Neural cell (in vitro differentiated cells): ENCODE data around the gene RABL3. TPM values are rescaled to one million over a fixed set of nuclear protein-coding genes. Genes with fewer than 3 reads are reported as not detected.

Experiments
- H2AFZ ChIP-seq: fragments of 200-600, 300-800 bp; sonication (generic), shearing (Covaris generic); 2 replicates; pipeline ENCODE4 v1.6.0; 2014; ENCODE audit warnings: low read depth, mild to moderate bottlenecking, antibody characterized with exemption, low read length, moderate library complexity
- H3F3A ChIP-seq: fragments of 200-600 bp; shearing (Covaris generic); 2 replicates; pipeline ENCODE4 v1.6.1; 2016; ENCODE audit warnings: mild to moderate bottlenecking, moderate library complexity, mixed read lengths, antibody characterized with exemption, low read length; ENCODE audit not compliant: insufficient read depth, poor library complexity, severe bottlenecking
- H3K27ac ChIP-seq: fragments of 200-600, 300-800 bp; sonication (generic), shearing (Covaris generic); 2 replicates; pipeline ENCODE4 v1.5.1; 2014; ENCODE audit warnings: mild to moderate bottlenecking, low read length, moderate library complexity
- H3K27me3 ChIP-seq: fragments of 300-800, 200-600 bp; sonication (generic), shearing (Covaris generic); 2 replicates; pipeline ENCODE4 v1.6.0; 2014; ENCODE audit warnings: mild to moderate bottlenecking, low read depth, low read length, moderate library complexity; ENCODE audit not compliant: insufficient read depth
- H3K36me3 ChIP-seq: fragments of 300-800, 200-600 bp; sonication (generic), shearing (Covaris generic); 2 replicates; pipeline ENCODE4 v1.5.1; 2014; ENCODE audit warnings: mild to moderate bottlenecking, antibody characterized with exemption, low read length, moderate library complexity; ENCODE audit not compliant: insufficient read depth
- H3K4me2 ChIP-seq: fragments of 300-800, 200-600 bp; sonication (generic), shearing (Covaris generic); 2 replicates; pipeline ENCODE4 v1.6.0; 2014; ENCODE audit warnings: mild to moderate bottlenecking, low read length
- H3K4me3 ChIP-seq: fragments of 300-800, 200-600 bp; sonication (generic), shearing (Covaris generic); 2 replicates; pipeline ENCODE4 v1.5.1; 2014; ENCODE audit warnings: mild to moderate bottlenecking, low read length, moderate library complexity
- H3K79me2 ChIP-seq: fragments of 200-600 bp; shearing (Covaris generic); replicated peaks from 2 replicates; pipeline ENCODE4 v1.6.0; 2014; ENCODE audit warnings: mild to moderate bottlenecking, low read length, moderate library complexity; ENCODE audit not compliant: insufficient read depth
- H3K9ac ChIP-seq: fragments of 300-800, 200-600 bp; sonication (generic), shearing (Covaris generic); 2 replicates; pipeline ENCODE4 v1.6.1; 2016; ENCODE audit warnings: mild to moderate bottlenecking, low read length, mixed read lengths
- H3K9me2 ChIP-seq: fragments of 200-600 bp; shearing (Covaris generic); 2 replicates; pipeline ENCODE4 v1.6.1; 2016; ENCODE audit warnings: mild to moderate bottlenecking, low read length, mixed read lengths; ENCODE audit not compliant: insufficient read depth
- H3K9me3 ChIP-seq: fragments of 200-600, 300-800 bp; sonication (generic), shearing (Covaris generic); 2 replicates; pipeline ENCODE4 v1.6.1; 2016; ENCODE audit warnings: mild to moderate bottlenecking, mixed run types, low read length, moderate library complexity, mixed read lengths
- H4K20me1 ChIP-seq: fragments of 200-600 bp; shearing (Covaris generic); 2 replicates; pipeline ENCODE4 v1.6.1; 2016; ENCODE audit warnings: mild to moderate bottlenecking, mixed run types; ENCODE audit not compliant: insufficient read depth
- CTCF ChIP-seq: fragments of 450-650 bp; IDR thresholded peaks from 2 replicates; pipeline ENCODE4 v1.5.1; 2014; ENCODE audit warnings: antibody characterized with exemption, mild to moderate bottlenecking, moderate library complexity; ENCODE audit not compliant: poor library complexity, severe bottlenecking
- EP300 ChIP-seq: fragments of 450-650 bp; conservative IDR thresholded peaks from 2 replicates; pipeline ENCODE4 v1.6.1; 2014; ENCODE audit warnings: antibody characterized with exemption, mild to moderate bottlenecking, moderate library complexity; ENCODE audit not compliant: poor library complexity, severe bottlenecking
- EZH2 ChIP-seq: fragments of 200-600, 300-800 bp; shearing (Covaris generic), sonication (generic); IDR thresholded peaks from 2 replicates; pipeline ENCODE4 v1.6.1; 2014; ENCODE audit warnings: antibody characterized with exemption, low read length, borderline replicate concordance, mild to moderate bottlenecking; ENCODE audit not compliant: insufficient read depth, poor library complexity, severe bottlenecking
- MXI1 ChIP-seq: fragments of 450-650 bp; conservative IDR thresholded peaks from 2 replicates; pipeline ENCODE4 v1.6.1; 2014; ENCODE audit warnings: antibody characterized with exemption, mild to moderate bottlenecking; ENCODE audit not compliant: poor library complexity, severe bottlenecking
- POLR2AphosphoS5 ChIP-seq: IDR thresholded peaks from 2 replicates; pipeline ENCODE4 v1.6.1; 2012
- RAD21 ChIP-seq: fragments of 450-650 bp; conservative IDR thresholded peaks from 2 replicates; pipeline ENCODE4 v1.6.1; 2014; ENCODE audit warnings: antibody characterized with exemption, mild to moderate bottlenecking, moderate library complexity
- SMC3 ChIP-seq: fragments of 450-650 bp; conservative IDR thresholded peaks from 2 replicates; pipeline ENCODE4 v1.6.1; 2014; ENCODE audit warnings: antibody characterized with exemption, mild to moderate bottlenecking, moderate library complexity; ENCODE audit not compliant: poor library complexity
- TAF1 ChIP-seq: IDR thresholded peaks from 2 replicates; pipeline ENCODE4 v1.6.1; 2012; ENCODE audit warnings: low read depth
- polyA plus RNA-seq: library from polyadenylated mRNA; depleted of rRNA; stranded (reverse); fragments of >200 nt; gene quantifications from 2 replicates; pipeline ENCODE4 v1.2.3, GENCODE V29; 2014
- TF ChIP-seq, protein P1 (sequence below): IDR thresholded peaks from 2 replicates; pipeline ENCODE4 v1.6.1; 2012; ENCODE audit warnings: borderline replicate concordance

RABL3 gene
- polyA plus RNA-seq, 1 donor from 2014 or later = 14.7 TPM

GRCh38 chr3:120673116-120673515 lies 69.2 kb downstream of the RABL3 start:
- Histone ChIP-seq H3K27me3 (no peaks in the 10 kb centered on the region), H3K27ac (no peak overlapping the region), H3K36me3 (no peaks in the 10 kb centered on the region), H3K4me3 (no peak overlapping the region), H3K9me2 (no peaks in the 10 kb centered on the region), H4K20me1 (no peaks in the 10 kb centered on the region), H3K4me2 (no peak overlapping the region), H3K9ac (no peak overlapping the region), H2AFZ (no peak overlapping the region), H3F3A (no peaks in the 10 kb centered on the region), H3K9me3 (no peaks in the 10 kb centered on the region), H3K79me2 (no peaks in the 10 kb centered on the region)
- TF ChIP-seq EZH2 (no peak), TAF1 (no peak), EP300 (no peak), POLR2AphosphoS5 (no peak), MXI1 (no peak), RAD21 (no peak)

- Histone ChIP-seq H3K27me3 (no peaks in the 10 kb centered on the region), H3K4me3 (no peak overlapping the region), H3K9ac (no peak overlapping the region), H3K9me2 (no peaks in the 10 kb centered on the region), H3K9me3 (no peaks in the 10 kb centered on the region), H3K79me2 (no peaks in the 10 kb centered on the region), H3K36me3 (no peaks in the 10 kb centered on the region), H3K27ac (no peak overlapping the region), H3F3A (no peaks in the 10 kb centered on the region), H3K4me2 (no peak overlapping the region), H2AFZ (no peak overlapping the region), H4K20me1 (no peaks in the 10 kb centered on the region)
- TF ChIP-seq TAF1 (no peak), CTCF (no peak), EP300 (no peak), EZH2 (no peak), POLR2AphosphoS5 (no peak), MXI1 (no peak), SMC3 (no peak), RAD21 (no peak)
- TF ChIP-seq, protein P1, sequence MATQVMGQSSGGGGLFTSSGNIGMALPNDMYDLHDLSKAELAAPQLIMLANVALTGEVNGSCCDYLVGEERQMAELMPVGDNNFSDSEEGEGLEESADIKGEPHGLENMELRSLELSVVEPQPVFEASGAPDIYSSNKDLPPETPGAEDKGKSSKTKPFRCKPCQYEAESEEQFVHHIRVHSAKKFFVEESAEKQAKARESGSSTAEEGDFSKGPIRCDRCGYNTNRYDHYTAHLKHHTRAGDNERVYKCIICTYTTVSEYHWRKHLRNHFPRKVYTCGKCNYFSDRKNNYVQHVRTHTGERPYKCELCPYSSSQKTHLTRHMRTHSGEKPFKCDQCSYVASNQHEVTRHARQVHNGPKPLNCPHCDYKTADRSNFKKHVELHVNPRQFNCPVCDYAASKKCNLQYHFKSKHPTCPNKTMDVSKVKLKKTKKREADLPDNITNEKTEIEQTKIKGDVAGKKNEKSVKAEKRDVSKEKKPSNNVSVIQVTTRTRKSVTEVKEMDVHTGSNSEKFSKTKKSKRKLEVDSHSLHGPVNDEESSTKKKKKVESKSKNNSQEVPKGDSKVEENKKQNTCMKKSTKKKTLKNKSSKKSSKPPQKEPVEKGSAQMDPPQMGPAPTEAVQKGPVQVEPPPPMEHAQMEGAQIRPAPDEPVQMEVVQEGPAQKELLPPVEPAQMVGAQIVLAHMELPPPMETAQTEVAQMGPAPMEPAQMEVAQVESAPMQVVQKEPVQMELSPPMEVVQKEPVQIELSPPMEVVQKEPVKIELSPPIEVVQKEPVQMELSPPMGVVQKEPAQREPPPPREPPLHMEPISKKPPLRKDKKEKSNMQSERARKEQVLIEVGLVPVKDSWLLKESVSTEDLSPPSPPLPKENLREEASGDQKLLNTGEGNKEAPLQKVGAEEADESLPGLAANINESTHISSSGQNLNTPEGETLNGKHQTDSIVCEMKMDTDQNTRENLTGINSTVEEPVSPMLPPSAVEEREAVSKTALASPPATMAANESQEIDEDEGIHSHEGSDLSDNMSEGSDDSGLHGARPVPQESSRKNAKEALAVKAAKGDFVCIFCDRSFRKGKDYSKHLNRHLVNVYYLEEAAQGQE = no peak
Observed at GRCh38 chr3:120670576-120670975, 71.7 kb downstream of the RABL3 start.

GRCh38 chr3:120664926-120665325 lies 77.4 kb downstream of the RABL3 start:
- no peaks in the 10 kb centered on the region for H3K9me3 ChIP-seq
- H3K9ac ChIP-seq = no peak overlapping the region
- no peaks in the 10 kb centered on the region for H3K9me2 ChIP-seq
- H3K27ac ChIP-seq = no peak overlapping the region
- H3F3A ChIP-seq = no peaks in the 10 kb centered on the region
- TF ChIP-seq, protein P1 = no peak
- TF ChIP-seq POLR2AphosphoS5 (no peak), CTCF (no peak), EZH2 (no peak), SMC3 (no peak), EP300 (no peak), MXI1 (no peak), RAD21 (no peak), TAF1 (no peak)
- H3K4me2 ChIP-seq = no peak overlapping the region
- H3K36me3 ChIP-seq = no peaks in the 10 kb centered on the region
- no peaks in the 10 kb centered on the region for H3K27me3 ChIP-seq
- no peak overlapping the region for H2AFZ ChIP-seq
- no peaks in the 10 kb centered on the region for H4K20me1 ChIP-seq
- no peaks in the 10 kb centered on the region for H3K79me2 ChIP-seq
- H3K4me3 ChIP-seq = no peak overlapping the region
